Fibroblast of lung (primary cell): ENCODE data around the gene CNNM3. TPM values are rescaled to one million over a fixed set of nuclear protein-coding genes. Genes with fewer than 3 reads are reported as not detected.

Experiments used
- DNase-seq, 2 donors: peaks; one replicate each; pipeline versions ENCODE4 v3.0.0 to v3.0.0-alpha.2; 2010; ENCODE audit warnings: low read depth in 2 of 2
- H2AFZ ChIP-seq: 2 replicates; pipeline ENCODE4 v1.5.1; 2012; ENCODE audit warnings: low read length, control low read depth, inconsistent platforms
- H3K27ac ChIP-seq: 2 replicates; pipeline ENCODE4 v1.5.1; 2011; ENCODE audit warnings: low read length, control low read depth; ENCODE audit not compliant: insufficient read depth
- H3K27me3 ChIP-seq: 2 replicates; pipeline ENCODE4 v1.5.1; 2011; ENCODE audit warnings: mild to moderate bottlenecking, low read length; ENCODE audit not compliant: control insufficient read depth, insufficient read depth
- H3K36me3 ChIP-seq: 2 replicates; pipeline ENCODE4 v1.5.1; 2011; ENCODE audit warnings: low read length; ENCODE audit not compliant: control insufficient read depth, insufficient read depth
- H3K4me1 ChIP-seq: 2 replicates; pipeline ENCODE4 v1.5.1; 2011; ENCODE audit warnings: low read length; ENCODE audit not compliant: control insufficient read depth, insufficient read depth; ENCODE audit errors: extremely low read depth
- H3K4me2 ChIP-seq: 2 replicates; pipeline ENCODE4 v1.5.1; 2011; ENCODE audit warnings: low read length, control low read depth; ENCODE audit not compliant: insufficient read depth; ENCODE audit errors: extremely low read depth
- H3K4me3 ChIP-seq, 4 experiments: fragments of 200-600 bp in 1 of 4; sonication (generic) in 1 of 4; replicated peaks in 1 of 4; 2 replicates each; pipeline ENCODE4 v1.5.1; 2011 to 2016; ENCODE audit warnings: low read length in 4 of 4, low read depth in 3 of 4, mild to moderate bottlenecking in 3 of 4, control low read depth in 2 of 4, inconsistent platforms in 1 of 4, mixed read lengths in 1 of 4; ENCODE audit not compliant: insufficient read depth in 1 of 4; ENCODE audit errors: control extremely low read depth in 1 of 4
- H3K79me2 ChIP-seq: 2 replicates; pipeline ENCODE4 v1.5.1; 2012; ENCODE audit warnings: mild to moderate bottlenecking, low read length, inconsistent platforms; ENCODE audit not compliant: control insufficient read depth, insufficient read depth
- H3K9ac ChIP-seq: 2 replicates; pipeline ENCODE4 v1.5.1; 2011; ENCODE audit warnings: mild to moderate bottlenecking, low read length, control low read depth; ENCODE audit not compliant: insufficient read depth
- H3K9me3 ChIP-seq: 2 replicates; pipeline ENCODE4 v1.5.1; 2012; ENCODE audit warnings: low read depth, low read length; ENCODE audit not compliant: control insufficient read depth, insufficient read depth
- H4K20me1 ChIP-seq: 2 replicates; pipeline ENCODE4 v1.5.1; 2011; ENCODE audit warnings: low read length; ENCODE audit not compliant: control insufficient read depth, insufficient read depth; ENCODE audit errors: extremely low read depth
- CTCF ChIP-seq, 2 donors: IDR thresholded peaks in 1 of 2; conservative IDR thresholded peaks in 1 of 2; 1 replicate in 1 of 2; 2 replicates in 1 of 2; pipeline ENCODE4 v1.5.1; 2011 to 2012; ENCODE audit warnings: low read length in 2 of 2, control low read depth in 1 of 2, inconsistent platforms in 1 of 2, low read depth in 1 of 2, mild to moderate bottlenecking in 1 of 2
- EZH2 ChIP-seq: IDR thresholded peaks from 2 replicates; pipeline ENCODE4 v1.5.1; 2012; ENCODE audit warnings: low read length, control low read depth, mild to moderate bottlenecking; ENCODE audit errors: missing control alignments
- polyA plus RNA-seq, 2 donors: library from polyadenylated mRNA; depleted of rRNA in 1 of 2; stranded (reverse) in 1 of 2; unstranded in 1 of 2; fragments of >200 nt; gene quantifications; 2 replicates each; pipeline ENCODE4 v1.2.1, GENCODE V29; 2011 to 2012; ENCODE audit warnings: missing spikeins in 1 of 2
- total RNA-seq: library from RNA; depleted of rRNA; stranded (reverse); fragments of >200 nt; gene quantifications from 2 replicates; pipeline ENCODE4 v1.2.1, GENCODE V29; 2014

The CNNM3 gene
- total and polyA plus RNA-seq, 2 donors (not counting 1 experiment from before 2014, with no cell fraction given) = 4.3 to 9.9 TPM

- H3K79me2 ChIP-seq = no peaks in the 10 kb centered on the region
- no peak overlapping the region for H2AFZ ChIP-seq
- TF ChIP-seq EZH2 (no peak), CTCF (conservative IDR thresholded peaks at IDR 0.05 in 1 of 2, IDR thresholded peaks at IDR 0.05 in 1 of 2; ENCODE audit: low read depth in 1 of 2, low read length in 2 of 2) (no peak)
- no peaks in the 10 kb centered on the region for H4K20me1 ChIP-seq
- peaks cover 3% of the 10 kb centered on the region for H3K4me1 ChIP-seq
- H3K27ac ChIP-seq = no peak overlapping the region
- H3K9me3 ChIP-seq = no peaks in the 10 kb centered on the region
- no peak overlapping the region for H3K4me3 ChIP-seq
- H3K4me2 ChIP-seq = no peak overlapping the region
- no peaks in the 10 kb centered on the region for H3K36me3 ChIP-seq
- no peaks in the 10 kb centered on the region for H3K27me3 ChIP-seq
- H3K9ac ChIP-seq = no peak overlapping the region
- DNase-seq = no peak
These were observed 32.7 kb upstream of the CNNM3 start for GRCh38 chr2:96783388-96783787.

GRCh38 chr2:96787411-96787810 is 28.7 kb upstream of the CNNM3 start:
- Histone ChIP-seq H3K27me3 (no peaks in the 10 kb centered on the region), H3K9ac (no peak overlapping the region), H3K79me2 (no peaks in the 10 kb centered on the region), H3K4me1 (peaks cover 6% of the 10 kb centered on the region), H3K4me2 (no peak overlapping the region), H3K4me3 (no peak overlapping the region), H3K36me3 (no peaks in the 10 kb centered on the region), H4K20me1 (no peaks in the 10 kb centered on the region), H3K9me3 (no peaks in the 10 kb centered on the region), H2AFZ (no peak overlapping the region), H3K27ac (no peak overlapping the region)
- DNase-seq = no peak
- TF ChIP-seq CTCF (conservative IDR thresholded peaks at IDR 0.05 in 1 of 2, IDR thresholded peaks at IDR 0.05 in 1 of 2; ENCODE audit: low read depth in 1 of 2, low read length in 2 of 2) (no peak), EZH2 (no peak)

GRCh38 chr2:96788442-96789244 is 27.4 kb upstream of the CNNM3 start:
- no peaks in the 10 kb centered on the region for H3K27me3 ChIP-seq
- no peaks in the 10 kb centered on the region for H3K36me3 ChIP-seq
- H2AFZ ChIP-seq = no peak overlapping the region
- no peaks in the 10 kb centered on the region for H3K9me3 ChIP-seq
- DNase-seq = peak in 1 of 2 donors; percentile 38
- no peaks in the 10 kb centered on the region for H3K79me2 ChIP-seq
- no peak overlapping the region for H3K4me3 ChIP-seq
- H3K27ac ChIP-seq = no peak overlapping the region
- TF ChIP-seq CTCF (conservative IDR thresholded peaks at IDR 0.05 in 1 of 2, IDR thresholded peaks at IDR 0.05 in 1 of 2; ENCODE audit: low read depth in 1 of 2, low read length in 2 of 2) = no peak
- no peak for TF ChIP-seq EZH2
- no peaks in the 10 kb centered on the region for H4K20me1 ChIP-seq
- peaks cover 6% of the 10 kb centered on the region for H3K4me1 ChIP-seq
- H3K4me2 ChIP-seq = no peak overlapping the region
- H3K9ac ChIP-seq = no peak overlapping the region
